Calu3 (cell line): ENCODE results near the gene C20orf96. TPM values are rescaled to one million over a fixed set of nuclear protein-coding genes. Genes with fewer than 3 reads are reported as not detected.

Experiments used
- BruUV-seq: library from RNA; stranded (reverse); fragments of 400-500 nt; replicated peaks from 2 replicates; lab custom pipeline; 2021; lab: Mats Ljungman, UMichigan
- CTCF ChIA-PET: fragments of 300-600 bp; sonication (Branson Sonifier 250); formaldehyde crosslinking; loops from one replicate; lab custom pipeline; 2022; ENCODE audit warnings: antibody characterized with exemption; lab: Charles Lee
- DNase-seq: peaks from one replicate; pipeline ENCODE4 v3.0.0; 2022
- H3K27ac Mint-ChIP-seq: one replicate; pipeline ENCODE4 v1.8.0; 2022; ENCODE audit warnings: mixed read lengths; ENCODE audit not compliant: unreplicated experiment
- H3K27me3 Mint-ChIP-seq: one replicate; pipeline ENCODE4 v1.8.0; 2022; ENCODE audit warnings: mixed read lengths; ENCODE audit not compliant: unreplicated experiment
- H3K36me3 Mint-ChIP-seq: one replicate; pipeline ENCODE4 v1.8.0; 2022; ENCODE audit warnings: mild to moderate bottlenecking, moderate library complexity, mixed read lengths; ENCODE audit not compliant: insufficient read depth, unreplicated experiment
- H3K4me1 Mint-ChIP-seq: one replicate; pipeline ENCODE4 v1.8.0; 2022; ENCODE audit warnings: mild to moderate bottlenecking, low read depth, mixed read lengths; ENCODE audit not compliant: unreplicated experiment
- H3K4me3 Mint-ChIP-seq: one replicate; pipeline ENCODE4 v1.8.0; 2022; ENCODE audit warnings: mild to moderate bottlenecking, low read depth, moderate library complexity, mixed read lengths; ENCODE audit not compliant: unreplicated experiment
- H3K9me3 Mint-ChIP-seq: one replicate; pipeline ENCODE4 v1.8.0; 2022; ENCODE audit warnings: low read depth, mixed read lengths; ENCODE audit not compliant: unreplicated experiment
- CTCF ChIP-seq: fragments of 200-600 bp; IDR thresholded peaks from one replicate; pipeline ENCODE4 v1.8.0; 2022; ENCODE audit warnings: antibody characterized with exemption; ENCODE audit not compliant: unreplicated experiment
- intact Hi-C: fragments of 100-400 bp; cut with micrococcal nuclease; formaldehyde crosslinking; loops from one replicate; pipeline ENCODE4 v1.10.0; 2022; ENCODE audit not compliant: unreplicated experiment
- total RNA-seq: library from RNA; stranded (reverse); gene quantifications from 2 replicates; pipeline ENCODE4 v1.2.3, GENCODE V29; 2022

The C20orf96 gene
- total RNA-seq, 1 experiment from 2014 or later, result 7.3 TPM

- Mint-ChIP-seq H3K27ac (peak overlapping the region; percentile 33), H3K27me3 (no peaks in the 10 kb centered on the region), H3K4me3 (peak overlapping the region; percentile 74), H3K36me3 (peaks cover 54% of the 10 kb centered on the region), H3K4me1 (peaks cover 13% of the 10 kb centered on the region), H3K9me3 (no peaks in the 10 kb centered on the region)
- intact Hi-C loops, result no loop called here
- CTCF ChIA-PET, result interaction anchor here (0.7 kb wide), 1 partner anchor 19 kb away, joined by 5 read pairs; no protein-coding TSS in a partner anchor
- BruUV-seq, result no TSS peak
- no peak for TF ChIP-seq CTCF
- DNase-seq, result peak; percentile 33
Measured at GRCh38 chr20:326645-327185, 36.2 kb upstream of the C20orf96 start.

GRCh38 chr20:325889-326644 is 35.5 kb upstream of the C20orf96 start:
- intact Hi-C loops, result no loop called here
- no peak for TF ChIP-seq CTCF
- no TSS peak for BruUV-seq
- peaks cover 13% of the 10 kb centered on the region for H3K4me1 Mint-ChIP-seq
- H3K9me3 Mint-ChIP-seq, result no peaks in the 10 kb centered on the region
- CTCF ChIA-PET, result interaction anchor here (0.7 kb wide), 1 partner anchor 18 kb away, joined by 5 read pairs; no protein-coding TSS in a partner anchor
- H3K36me3 Mint-ChIP-seq, result peaks cover 54% of the 10 kb centered on the region
- DNase-seq, result peak; percentile 55
- H3K4me3 Mint-ChIP-seq, result peak overlapping the region; percentile 74
- peak overlapping the region; percentile 33 for H3K27ac Mint-ChIP-seq
- H3K27me3 Mint-ChIP-seq, result no peaks in the 10 kb centered on the region

GRCh38 chr20:325045-325888 is 34.7 kb upstream of the C20orf96 start, which contains the start of gene SOX12:
Gene SOX12, plus strand, starts transcription at chr20:325552. Its CDS starts 373 bp downstream, at chr20:325925.
- H3K9me3 Mint-ChIP-seq, result no peaks in the 10 kb centered on the region
- no peak for TF ChIP-seq CTCF
- DNase-seq, result peak; percentile 96
- peaks cover 53% of the 10 kb centered on the region for H3K36me3 Mint-ChIP-seq
- H3K4me3 Mint-ChIP-seq, result peak within 1 kb of the TSS; percentile 74
- intact Hi-C loops, result no loop called here
- H3K27ac Mint-ChIP-seq, result peak within 1 kb of the TSS; percentile 62
- H3K27me3 Mint-ChIP-seq, result no peaks in the 10 kb centered on the region
- CTCF ChIA-PET, result interaction anchor here (0.9 kb wide), 1 partner anchor 106 kb away, joined by 3 read pairs; no protein-coding TSS in a partner anchor
- no TSS peak for BruUV-seq
- H3K4me1 Mint-ChIP-seq, result peaks cover 11% of the 10 kb centered on the region
